ENCODE measurements around the gene ICAM4.
A peak's percentile ranks its signal among the peaks of the same experiment; 100 is the strongest.

Gene ICAM4

GRCh38 chr19:10292206-10292788 is 5.5 kb downstream of the ICAM4 start:
- ChIA-PET CTCF (interaction anchor here (0.8 to 1.3 kb wide), 2 partner anchors 96 to 98 kb away, joined by 4 to 6 read pairs; no protein-coding TSS in a partner anchor), POLR2A (ENCODE audit: low non-redundant PET) (interaction anchor here (0.6 kb wide), 1 partner anchor 39 kb away, joined by 6 read pairs; no protein-coding TSS in a partner anchor)
- peak; percentile 85 for DNase-seq (ENCODE audit: low spot score)
- H3K27ac ChIP-seq: peak overlapping the region; percentile 93
- TF ChIP-seq CTCF (conservative IDR thresholded peaks at IDR 0.05; ENCODE audit: low read depth): no peak

DNA sequence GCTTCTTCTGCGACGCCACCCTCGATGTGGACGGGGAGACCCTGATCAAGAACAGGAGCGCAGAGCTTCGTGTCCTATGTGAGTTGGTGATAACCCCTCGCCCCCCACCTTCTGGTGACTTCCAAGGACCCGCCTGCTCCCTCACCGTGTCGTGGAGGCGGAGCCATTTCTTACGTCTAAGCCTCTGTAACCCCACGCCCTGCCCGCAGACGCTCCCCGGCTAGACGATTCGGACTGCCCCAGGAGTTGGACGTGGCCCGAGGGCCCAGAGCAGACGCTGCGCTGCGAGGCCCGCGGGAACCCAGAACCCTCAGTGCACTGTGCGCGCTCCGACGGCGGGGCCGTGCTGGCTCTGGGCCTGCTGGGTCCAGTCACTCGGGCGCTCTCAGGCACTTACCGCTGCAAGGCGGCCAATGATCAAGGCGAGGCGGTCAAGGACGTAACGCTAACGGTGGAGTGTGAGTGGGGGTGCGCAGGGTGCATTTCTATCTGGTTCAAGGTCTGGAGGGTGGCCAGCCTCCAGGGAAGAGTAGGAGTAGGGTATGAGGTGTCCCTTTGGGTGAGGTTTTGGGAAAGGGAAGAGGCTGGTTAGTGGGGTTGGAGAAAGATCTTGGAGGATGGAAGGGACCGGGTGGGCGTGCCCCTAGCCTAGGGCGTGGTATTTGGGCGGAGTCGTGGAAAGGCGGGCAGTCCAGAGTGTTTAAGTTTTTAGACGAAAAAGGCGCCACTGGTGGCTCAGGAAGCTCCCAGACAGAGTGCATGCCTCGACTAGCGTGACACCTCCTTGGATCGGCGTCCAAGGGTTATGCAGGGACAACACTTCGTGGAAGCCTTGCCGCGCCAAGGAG is 6.3 kb downstream of the ICAM4 start:
- ChIA-PET POLR2A (ENCODE audit: low non-redundant PET) (no interaction called here), CTCF (no interaction called here)
- no peak for TF ChIP-seq CTCF (conservative IDR thresholded peaks at IDR 0.05; ENCODE audit: low read depth)
- H3K27ac ChIP-seq: peak overlapping the region; percentile 93
- DNase-seq (ENCODE audit: low spot score): no peak

DNA sequence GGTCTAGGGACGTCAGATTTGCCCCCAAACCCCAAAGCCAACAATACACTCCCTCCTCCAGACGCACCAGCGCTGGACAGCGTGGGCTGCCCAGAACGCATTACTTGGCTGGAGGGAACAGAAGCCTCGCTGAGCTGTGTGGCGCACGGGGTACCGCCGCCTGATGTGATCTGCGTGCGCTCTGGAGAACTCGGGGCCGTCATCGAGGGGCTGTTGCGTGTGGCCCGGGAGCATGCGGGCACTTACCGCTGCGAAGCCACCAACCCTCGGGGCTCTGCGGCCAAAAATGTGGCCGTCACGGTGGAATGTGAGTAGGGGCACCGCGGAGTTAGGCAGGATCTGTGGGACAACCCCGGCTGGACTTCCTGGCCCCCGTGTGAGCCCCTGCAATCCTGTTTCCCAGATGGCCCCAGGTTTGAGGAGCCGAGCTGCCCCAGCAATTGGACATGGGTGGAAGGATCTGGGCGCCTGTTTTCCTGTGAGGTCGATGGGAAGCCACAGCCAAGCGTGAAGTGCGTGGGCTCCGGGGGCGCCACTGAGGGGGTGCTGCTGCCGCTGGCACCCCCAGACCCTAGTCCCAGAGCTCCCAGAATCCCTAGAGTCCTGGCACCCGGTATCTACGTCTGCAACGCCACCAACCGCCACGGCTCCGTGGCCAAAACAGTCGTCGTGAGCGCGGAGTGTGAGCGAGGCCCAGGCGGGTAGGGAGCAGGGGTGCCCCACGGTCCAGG is 7.0 kb downstream of the ICAM4 start:
- TF ChIP-seq CTCF (conservative IDR thresholded peaks at IDR 0.05; ENCODE audit: low read depth): no peak
- ChIA-PET CTCF (no interaction called here), POLR2A (ENCODE audit: low non-redundant PET) (no interaction called here)
- no peak for DNase-seq (ENCODE audit: low spot score)
- H3K27ac ChIP-seq: no peak overlapping the region

DNA sequence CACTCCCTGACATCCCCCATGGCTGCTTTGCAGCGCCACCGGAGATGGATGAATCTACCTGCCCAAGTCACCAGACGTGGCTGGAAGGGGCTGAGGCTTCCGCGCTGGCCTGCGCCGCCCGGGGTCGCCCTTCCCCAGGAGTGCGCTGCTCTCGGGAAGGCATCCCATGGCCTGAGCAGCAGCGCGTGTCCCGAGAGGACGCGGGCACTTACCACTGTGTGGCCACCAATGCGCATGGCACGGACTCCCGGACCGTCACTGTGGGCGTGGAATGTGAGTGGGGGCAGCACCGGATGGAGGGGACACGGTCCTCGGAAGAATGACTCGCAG is 7.6 kb downstream of the ICAM4 start:
- DNase-seq (ENCODE audit: low spot score): no peak
- TF ChIP-seq CTCF (conservative IDR thresholded peaks at IDR 0.05; ENCODE audit: low read depth): no peak
- POLR2A ChIA-PET (ENCODE audit: low non-redundant PET): no interaction called here
- CTCF ChIA-PET: no interaction called here
- H3K27ac ChIP-seq: no peak overlapping the region

DNA sequence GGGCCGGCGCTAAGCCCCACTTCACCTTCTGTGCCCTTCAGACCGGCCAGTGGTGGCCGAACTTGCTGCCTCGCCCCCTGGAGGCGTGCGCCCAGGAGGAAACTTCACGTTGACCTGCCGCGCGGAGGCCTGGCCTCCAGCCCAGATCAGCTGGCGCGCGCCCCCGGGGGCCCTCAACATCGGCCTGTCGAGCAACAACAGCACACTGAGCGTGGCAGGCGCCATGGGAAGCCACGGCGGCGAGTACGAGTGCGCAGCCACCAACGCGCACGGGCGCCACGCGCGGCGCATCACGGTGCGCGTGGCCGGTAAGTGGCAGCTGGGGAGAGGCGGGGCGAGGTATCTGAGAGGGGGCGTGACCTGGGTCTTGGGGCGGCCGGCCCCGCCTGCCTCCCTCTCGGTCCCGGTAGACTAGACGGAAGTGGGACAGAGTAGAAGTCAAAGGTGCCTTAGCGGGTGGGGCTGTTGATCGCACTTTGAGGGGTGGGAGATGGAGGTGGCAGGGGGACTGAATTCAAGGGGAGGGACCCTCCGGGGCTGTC is 8.6 kb downstream of the ICAM4 start:
- TF ChIP-seq CTCF (conservative IDR thresholded peaks at IDR 0.05; ENCODE audit: low read depth): no peak
- no peak overlapping the region for H3K27ac ChIP-seq
- no peak for DNase-seq (ENCODE audit: low spot score)
- CTCF ChIA-PET: no interaction called here
- POLR2A ChIA-PET (ENCODE audit: low non-redundant PET): no interaction called here

GRCh38 chr19:10295847-10296591 is 9.3 kb downstream of the ICAM4 start:
- ChIA-PET CTCF (no interaction called here), POLR2A (ENCODE audit: low non-redundant PET) (no interaction called here)
- no peak for TF ChIP-seq CTCF (conservative IDR thresholded peaks at IDR 0.05; ENCODE audit: low read depth)
- no peak for DNase-seq (ENCODE audit: low spot score)
- no peak overlapping the region for H3K27ac ChIP-seq
